ENCODE measurements around the gene PGM5. TPM values are rescaled to one million over a fixed set of nuclear protein-coding genes. Genes with fewer than 3 reads are reported as not detected.

The PGM5 gene
- polyA plus RNA-seq, 1 donor (not counting 4 experiments of a cell fraction or from before 2014, with no cell fraction given): 0.18 TPM

GRCh38 chr9:68545033-68545705 lies 188.8 kb downstream of the PGM5 start:
- no peak for FAIRE-seq
- Histone ChIP-seq H3K9me1 (ENCODE audit: control insufficient read depth, extremely low read depth, insufficient read depth, low read length) (no peaks in the 10 kb centered on the region), H2AFZ (ENCODE audit: control insufficient read depth, low read length) (no peak overlapping the region), H3K79me2 (ENCODE audit: control insufficient read depth, insufficient read depth, low read length) (no peaks in the 10 kb centered on the region), H4K20me1 (ENCODE audit: control insufficient read depth, extremely low read depth, insufficient read depth, low read length) (no peaks in the 10 kb centered on the region), H3K36me3 (ENCODE audit: control insufficient read depth in 2 of 2, extremely low read depth in 1 of 2, insufficient read depth in 2 of 2, low read length in 2 of 2) (no peaks in the 10 kb centered on the region), H3K9me3 (ENCODE audit: control insufficient read depth, low read depth, low read length) (no peaks in the 10 kb centered on the region), H3K4me3 (ENCODE audit: control insufficient read depth in 2 of 3, extremely low read depth in 1 of 3, insufficient read depth in 2 of 3, low read depth in 1 of 3, low read length in 3 of 3) (no peak overlapping the region), H3K4me2 (ENCODE audit: control insufficient read depth, extremely low read depth, insufficient read depth, low read depth, low read length) (no peak overlapping the region), H3K27ac (ENCODE audit: control insufficient read depth, insufficient read depth, low read length) (no peak overlapping the region), H3K9ac (ENCODE audit: control insufficient read depth, extremely low read depth, insufficient read depth, low read length) (no peak overlapping the region), H3K4me1 (ENCODE audit: control insufficient read depth, extremely low read depth, insufficient read depth, low read length) (no peaks in the 10 kb centered on the region), H3K27me3 (ENCODE audit: control insufficient read depth, extremely low read depth, insufficient read depth, low read length) (no peaks in the 10 kb centered on the region)
- no peak for TF ChIP-seq CTCF (optimal IDR thresholded peaks at IDR 0.05 in 1 of 3, IDR thresholded peaks at IDR 0.05 in 1 of 3, conservative IDR thresholded peaks at IDR 0.05 in 1 of 3; ENCODE audit: extremely low read depth in 1 of 3, insufficient read depth in 2 of 3, low read length in 3 of 3)
- TF ChIP-seq EZH2 (IDR thresholded peaks at IDR 0.05; ENCODE audit: low read length): no peak
- DNase-seq (ENCODE audit: low read depth, low spot score): no peak
- dilution Hi-C loops (cut with MboI; ENCODE audit: extremely low pct_ligation_motif_present, low sequenced_read_pairs): no loop called here

- Histone ChIP-seq H3K27me3 (ENCODE audit: control insufficient read depth, extremely low read depth, insufficient read depth, low read length) (no peaks in the 10 kb centered on the region), H3K9me1 (ENCODE audit: control insufficient read depth, extremely low read depth, insufficient read depth, low read length) (no peaks in the 10 kb centered on the region), H3K9ac (ENCODE audit: control insufficient read depth, extremely low read depth, insufficient read depth, low read length) (no peak overlapping the region), H4K20me1 (ENCODE audit: control insufficient read depth, extremely low read depth, insufficient read depth, low read length) (no peaks in the 10 kb centered on the region), H3K36me3 (ENCODE audit: control insufficient read depth in 2 of 2, extremely low read depth in 1 of 2, insufficient read depth in 2 of 2, low read length in 2 of 2) (no peaks in the 10 kb centered on the region), H3K4me1 (ENCODE audit: control insufficient read depth, extremely low read depth, insufficient read depth, low read length) (no peaks in the 10 kb centered on the region), H3K79me2 (ENCODE audit: control insufficient read depth, insufficient read depth, low read length) (no peaks in the 10 kb centered on the region), H2AFZ (ENCODE audit: control insufficient read depth, low read length) (no peak overlapping the region), H3K9me3 (ENCODE audit: control insufficient read depth, low read depth, low read length) (no peaks in the 10 kb centered on the region), H3K27ac (ENCODE audit: control insufficient read depth, insufficient read depth, low read length) (no peak overlapping the region), H3K4me2 (ENCODE audit: control insufficient read depth, extremely low read depth, insufficient read depth, low read depth, low read length) (no peak overlapping the region), H3K4me3 (ENCODE audit: control insufficient read depth in 2 of 3, extremely low read depth in 1 of 3, insufficient read depth in 2 of 3, low read depth in 1 of 3, low read length in 3 of 3) (no peak overlapping the region)
- DNase-seq (ENCODE audit: low read depth, low spot score) (no peak), FAIRE-seq (no peak)
- TF ChIP-seq CTCF (optimal IDR thresholded peaks at IDR 0.05 in 1 of 3, IDR thresholded peaks at IDR 0.05 in 1 of 3, conservative IDR thresholded peaks at IDR 0.05 in 1 of 3; ENCODE audit: extremely low read depth in 1 of 3, insufficient read depth in 2 of 3, low read length in 3 of 3) (no peak), EZH2 (IDR thresholded peaks at IDR 0.05; ENCODE audit: low read length) (no peak)
- dilution Hi-C loops (cut with MboI; ENCODE audit: extremely low pct_ligation_motif_present, low sequenced_read_pairs): no loop called here
Measured at GRCh38 chr9:68546596-68547390, 190.4 kb downstream of the PGM5 start.

Data from keratinocyte (primary cell).